ENCODE data around the gene PDE4D.

The PDE4D gene

DNA sequence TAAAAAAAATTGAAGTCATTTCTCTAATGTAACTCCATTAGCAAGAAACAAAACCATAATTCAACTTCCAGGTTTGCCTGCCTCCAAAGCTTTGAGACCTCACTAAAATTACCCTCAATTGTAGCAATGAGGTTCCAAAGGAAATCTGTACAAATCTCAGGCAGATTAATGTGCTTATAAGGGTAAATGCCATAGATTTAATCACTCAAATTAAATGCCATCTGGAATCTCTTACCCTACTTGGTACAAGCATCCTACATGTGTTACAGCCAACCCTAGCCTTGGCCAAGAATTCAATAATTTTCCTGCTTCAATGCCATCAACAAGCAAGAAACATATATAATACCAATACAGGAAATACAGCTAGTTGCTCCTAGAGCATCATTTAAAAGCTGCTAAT, 857.8 kb downstream of the PDE4D start:
- TF ChIP-seq TAF1 (IDR thresholded peaks at IDR 0.05; ENCODE audit: borderline replicate concordance, insufficient read depth, low read length) (no peak), FOXP2 (optimal IDR thresholded peaks at IDR 0.05; ENCODE audit: borderline replicate concordance, extremely low read depth, extremely low read length, insufficient read depth) (no peak), SIN3A (IDR thresholded peaks at IDR 0.05; ENCODE audit: borderline replicate concordance, insufficient read depth, low read length) (no peak), REST (IDR thresholded peaks at IDR 0.05; ENCODE audit: insufficient read depth in 1 of 2, low read depth in 2 of 2, low read length in 2 of 2) (no peak), POLR2AphosphoS5 (IDR thresholded peaks at IDR 0.05; ENCODE audit: low read depth, low read length) (no peak)

DNA sequence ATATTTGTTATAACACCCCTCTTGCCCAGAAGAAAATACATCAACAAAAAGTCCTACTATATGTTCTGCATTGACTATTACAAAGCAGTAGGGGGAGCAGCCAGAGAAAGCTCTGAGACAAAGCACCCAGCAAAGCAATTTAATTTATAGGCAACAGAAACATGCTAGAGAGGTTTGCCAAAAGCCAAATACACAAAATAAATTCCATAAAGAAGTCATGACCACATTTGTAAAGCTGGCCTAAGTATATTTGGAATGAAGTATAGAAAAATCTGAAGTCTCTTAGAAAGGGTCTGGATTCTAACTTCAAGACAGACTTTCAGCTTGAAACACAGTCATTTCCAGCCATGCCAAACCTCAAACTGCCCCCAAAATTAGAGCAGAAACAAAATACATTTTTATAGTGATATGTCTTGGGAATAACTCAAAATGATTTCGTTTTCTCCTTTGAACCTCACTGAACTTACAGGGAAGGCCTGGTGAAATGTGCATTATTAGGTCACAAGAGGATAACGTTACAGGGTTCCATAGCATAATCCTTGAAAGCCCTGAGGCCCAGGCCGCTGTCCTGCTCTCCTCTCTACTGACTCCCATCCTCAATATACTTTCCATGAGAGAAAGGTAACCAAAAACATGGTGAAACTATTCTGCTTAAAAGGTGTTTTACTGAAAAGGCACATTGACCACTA, 858.9 kb downstream of the PDE4D start:
- TF ChIP-seq POLR2AphosphoS5 (IDR thresholded peaks at IDR 0.05; ENCODE audit: low read depth, low read length) (no peak), SIN3A (IDR thresholded peaks at IDR 0.05; ENCODE audit: borderline replicate concordance, insufficient read depth, low read length) (no peak)

GRCh38 chr5:59027145-59027907, 866.2 kb downstream of the PDE4D start:
- no peak for TF ChIP-seq TAF1 (IDR thresholded peaks at IDR 0.05; ENCODE audit: borderline replicate concordance, insufficient read depth, low read length)
- TF ChIP-seq SIN3A (IDR thresholded peaks at IDR 0.05; ENCODE audit: borderline replicate concordance, insufficient read depth, low read length): no peak
- no peak for TF ChIP-seq POLR2AphosphoS5 (IDR thresholded peaks at IDR 0.05; ENCODE audit: low read depth, low read length)
- no peak for TF ChIP-seq REST (IDR thresholded peaks at IDR 0.05; ENCODE audit: insufficient read depth in 1 of 2, low read depth in 2 of 2, low read length in 2 of 2)
- no peak for TF ChIP-seq FOXP2 (optimal IDR thresholded peaks at IDR 0.05; ENCODE audit: borderline replicate concordance, extremely low read depth, extremely low read length, insufficient read depth)

- TF ChIP-seq SIN3A (IDR thresholded peaks at IDR 0.05; ENCODE audit: borderline replicate concordance, insufficient read depth, low read length) (no peak), REST (IDR thresholded peaks at IDR 0.05; ENCODE audit: insufficient read depth in 1 of 2, low read depth in 2 of 2, low read length in 2 of 2) (no peak), POLR2AphosphoS5 (IDR thresholded peaks at IDR 0.05; ENCODE audit: low read depth, low read length) (no peak), FOXP2 (optimal IDR thresholded peaks at IDR 0.05; ENCODE audit: borderline replicate concordance, extremely low read depth, extremely low read length, insufficient read depth) (no peak), TAF1 (IDR thresholded peaks at IDR 0.05; ENCODE audit: borderline replicate concordance, insufficient read depth, low read length) (no peak)
These were observed 867.8 kb downstream of the PDE4D start for GRCh38 chr5:59025734-59026133.

- TF ChIP-seq POLR2AphosphoS5 (IDR thresholded peaks at IDR 0.05; ENCODE audit: low read depth, low read length) (no peak), SIN3A (IDR thresholded peaks at IDR 0.05; ENCODE audit: borderline replicate concordance, insufficient read depth, low read length) (no peak), FOXP2 (optimal IDR thresholded peaks at IDR 0.05; ENCODE audit: borderline replicate concordance, extremely low read depth, extremely low read length, insufficient read depth) (no peak), REST (IDR thresholded peaks at IDR 0.05; ENCODE audit: insufficient read depth in 1 of 2, low read depth in 2 of 2, low read length in 2 of 2) (no peak), TAF1 (IDR thresholded peaks at IDR 0.05; ENCODE audit: borderline replicate concordance, insufficient read depth, low read length) (no peak)
These were observed 871.5 kb downstream of the PDE4D start for GRCh38 chr5:59021837-59022514.
